SU-DHL-6 (cell line): Measurements from ENCODE around the gene RILP.

ENCODE experiments used
- CTCF ChIP-seq: fragments of 200-600 bp; sonication (generic); IDR thresholded peaks from one replicate; pipeline ENCODE4 v1.5.1; 2017; ENCODE audit warnings: antibody characterized with exemption, mild to moderate bottlenecking, low read length, moderate library complexity; ENCODE audit not compliant: insufficient read depth, poor library complexity, severe bottlenecking
- EZH2phosphoT487 ChIP-seq: fragments of 200-600 bp; sonication (generic), shearing (Covaris generic); conservative IDR thresholded peaks from 2 replicates; pipeline ENCODE4 v1.6.1; 2018; ENCODE audit warnings: mild to moderate bottlenecking, antibody characterized with exemption, low read length, moderate library complexity, mixed read lengths

- no peak for TF ChIP-seq CTCF
- TF ChIP-seq EZH2phosphoT487: no peak
Measured at GRCh38 chr17:1686086-1686485, 36.4 kb upstream of the RILP start.
